ENCODE data around the gene NANOS3. TPM values are rescaled to one million over a fixed set of nuclear protein-coding genes. Genes with fewer than 3 reads are reported as not detected.

NANOS3 gene
- total RNA-seq, 2 experiments from 2014 or later, result not detected

GRCh38 chr19:13866463-13867046, 10.4 kb upstream of the NANOS3 start:
- H3K79me2 ChIP-seq (ENCODE audit: insufficient read depth, low read depth, low read length), result no peaks in the 10 kb centered on the region
- intact Hi-C loops (cut with micrococcal nuclease; ENCODE audit: unreplicated experiment), result no loop called here
- H3K4me1 ChIP-seq (ENCODE audit: insufficient read depth, low read length, poor library complexity, severe bottlenecking), result peaks cover 6% of the 10 kb centered on the region
- no peaks in the 10 kb centered on the region for H3K9me2 ChIP-seq (ENCODE audit: insufficient read depth, low read length)
- no peak overlapping the region for H3K27ac ChIP-seq (ENCODE audit: low read depth, low read length, poor library complexity, severe bottlenecking)
- H3K36me3 ChIP-seq (ENCODE audit: insufficient read depth, low read length), result no peaks in the 10 kb centered on the region
- peak overlapping the region; percentile 60 for H3K4me3 ChIP-seq (ENCODE audit: low read depth, low read length, poor library complexity, severe bottlenecking)
- BruUV-seq (replicated peaks), result no TSS peak
- no peak for DNase-seq (ENCODE audit: low spot score)
- ChIA-PET POLR2A (interaction anchor here (0.7 kb wide), 1 partner anchor 138 kb away, joined by 3 read pairs; no protein-coding TSS in a partner anchor), CTCF (ENCODE audit: unreplicated experiment) (no interaction called here)
- no peaks in the 10 kb centered on the region for H3K9me3 ChIP-seq (ENCODE audit: low read length)
- no peaks in the 10 kb centered on the region for H4K20me1 ChIP-seq (ENCODE audit: insufficient read depth, low read length)
- TF ChIP-seq, protein P1, sequence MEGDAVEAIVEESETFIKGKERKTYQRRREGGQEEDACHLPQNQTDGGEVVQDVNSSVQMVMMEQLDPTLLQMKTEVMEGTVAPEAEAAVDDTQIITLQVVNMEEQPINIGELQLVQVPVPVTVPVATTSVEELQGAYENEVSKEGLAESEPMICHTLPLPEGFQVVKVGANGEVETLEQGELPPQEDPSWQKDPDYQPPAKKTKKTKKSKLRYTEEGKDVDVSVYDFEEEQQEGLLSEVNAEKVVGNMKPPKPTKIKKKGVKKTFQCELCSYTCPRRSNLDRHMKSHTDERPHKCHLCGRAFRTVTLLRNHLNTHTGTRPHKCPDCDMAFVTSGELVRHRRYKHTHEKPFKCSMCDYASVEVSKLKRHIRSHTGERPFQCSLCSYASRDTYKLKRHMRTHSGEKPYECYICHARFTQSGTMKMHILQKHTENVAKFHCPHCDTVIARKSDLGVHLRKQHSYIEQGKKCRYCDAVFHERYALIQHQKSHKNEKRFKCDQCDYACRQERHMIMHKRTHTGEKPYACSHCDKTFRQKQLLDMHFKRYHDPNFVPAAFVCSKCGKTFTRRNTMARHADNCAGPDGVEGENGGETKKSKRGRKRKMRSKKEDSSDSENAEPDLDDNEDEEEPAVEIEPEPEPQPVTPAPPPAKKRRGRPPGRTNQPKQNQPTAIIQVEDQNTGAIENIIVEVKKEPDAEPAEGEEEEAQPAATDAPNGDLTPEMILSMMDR (conservative IDR thresholded peaks at IDR 0.05; ENCODE audit: low read length), result no peak
- no peak for TF ChIP-seq EZH2phosphoT487 (IDR thresholded peaks at IDR 0.05; ENCODE audit: borderline replicate concordance, low read depth, low read length)
- peak overlapping the region; percentile 51; the same call in 1 of the 2 replicates for H3K4me2 ChIP-seq (ENCODE audit: low read length)
- no peak overlapping the region for H2AFZ ChIP-seq (ENCODE audit: low read length)

DNA sequence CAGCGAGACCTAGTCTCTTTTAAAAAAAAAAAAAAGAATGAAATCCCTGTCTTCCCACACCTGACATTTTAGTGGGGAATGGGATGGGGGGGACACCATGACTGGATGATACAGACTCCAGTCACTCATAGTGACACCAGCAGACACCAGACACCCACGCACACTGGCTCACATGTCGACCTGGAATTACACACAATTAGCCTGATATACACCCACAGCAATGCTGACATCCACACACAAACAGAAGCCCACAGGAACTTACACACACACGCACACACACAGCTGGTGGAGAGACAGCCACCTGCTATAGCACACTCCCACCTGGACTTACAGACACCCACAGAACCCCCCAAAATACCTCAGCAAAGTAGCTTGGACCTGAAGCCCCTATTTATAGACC, 8.3 kb upstream of the NANOS3 start:
- Histone ChIP-seq H3K9me3 (ENCODE audit: low read length) (no peaks in the 10 kb centered on the region), H3K36me3 (ENCODE audit: insufficient read depth, low read length) (no peaks in the 10 kb centered on the region), H2AFZ (ENCODE audit: low read length) (no peak overlapping the region), H3K4me2 (ENCODE audit: low read length) (no peak overlapping the region), H3K79me2 (ENCODE audit: insufficient read depth, low read depth, low read length) (no peaks in the 10 kb centered on the region), H3K27ac (ENCODE audit: low read depth, low read length, poor library complexity, severe bottlenecking) (no peak overlapping the region), H4K20me1 (ENCODE audit: insufficient read depth, low read length) (no peaks in the 10 kb centered on the region), H3K9me2 (ENCODE audit: insufficient read depth, low read length) (no peaks in the 10 kb centered on the region), H3K4me1 (ENCODE audit: insufficient read depth, low read length, poor library complexity, severe bottlenecking) (peaks cover 5% of the 10 kb centered on the region), H3K4me3 (ENCODE audit: low read depth, low read length, poor library complexity, severe bottlenecking) (no peak overlapping the region)
- ChIA-PET CTCF (ENCODE audit: unreplicated experiment) (no interaction called here), POLR2A (interaction anchor here (0.6 kb wide), 1 partner anchor 105 kb away, joined by 5 read pairs; no protein-coding TSS in a partner anchor)
- TF ChIP-seq EZH2phosphoT487 (IDR thresholded peaks at IDR 0.05; ENCODE audit: borderline replicate concordance, low read depth, low read length), result no peak
- TF ChIP-seq, protein P1 (conservative IDR thresholded peaks at IDR 0.05; ENCODE audit: low read length), result no peak
- no peak for DNase-seq (ENCODE audit: low spot score)
- BruUV-seq (replicated peaks), result no TSS peak
- intact Hi-C loops (cut with micrococcal nuclease; ENCODE audit: unreplicated experiment), result no loop called here

- no peak overlapping the region for H3K4me3 ChIP-seq (ENCODE audit: low read depth, low read length, poor library complexity, severe bottlenecking)
- H3K4me2 ChIP-seq (ENCODE audit: low read length), result no peak overlapping the region
- H3K27ac ChIP-seq (ENCODE audit: low read depth, low read length, poor library complexity, severe bottlenecking), result no peak overlapping the region
- TF ChIP-seq, protein P1 (conservative IDR thresholded peaks at IDR 0.05; ENCODE audit: low read length), result no peak
- no peak for TF ChIP-seq EZH2phosphoT487 (IDR thresholded peaks at IDR 0.05; ENCODE audit: borderline replicate concordance, low read depth, low read length)
- H2AFZ ChIP-seq (ENCODE audit: low read length), result no peak overlapping the region
- no peaks in the 10 kb centered on the region for H3K9me3 ChIP-seq (ENCODE audit: low read length)
- POLR2A ChIA-PET, result no interaction called here
- CTCF ChIA-PET (ENCODE audit: unreplicated experiment), result no interaction called here
- no peaks in the 10 kb centered on the region for H3K79me2 ChIP-seq (ENCODE audit: insufficient read depth, low read depth, low read length)
- no peak for DNase-seq (ENCODE audit: low spot score)
- H3K9me2 ChIP-seq (ENCODE audit: insufficient read depth, low read length), result no peaks in the 10 kb centered on the region
- no TSS peak for BruUV-seq (replicated peaks)
- intact Hi-C loops (cut with micrococcal nuclease; ENCODE audit: unreplicated experiment), result no loop called here
- H4K20me1 ChIP-seq (ENCODE audit: insufficient read depth, low read length), result no peaks in the 10 kb centered on the region
- no peaks in the 10 kb centered on the region for H3K36me3 ChIP-seq (ENCODE audit: insufficient read depth, low read length)
- H3K4me1 ChIP-seq (ENCODE audit: insufficient read depth, low read length, poor library complexity, severe bottlenecking), result peaks cover 5% of the 10 kb centered on the region
Measured at GRCh38 chr19:13869281-13869680, 7.7 kb upstream of the NANOS3 start.
